HG02678 (cell line): ENCODE data around the gene CXCR6.
"Not testable (repeated sequence)": the region's sequence is repeated elsewhere in the genome, so short reads cannot be mapped to it uniquely, and the experiment has no call there.

ENCODE experiments used
- ATAC-seq: cut with Tn5 transposase; IDR thresholded peaks from one replicate; pipeline ENCODE4 v1.9.1; 2021; ENCODE audit warnings: mild to moderate bottlenecking, moderate library complexity; ENCODE audit not compliant: unreplicated experiment

Gene CXCR6

DNA sequence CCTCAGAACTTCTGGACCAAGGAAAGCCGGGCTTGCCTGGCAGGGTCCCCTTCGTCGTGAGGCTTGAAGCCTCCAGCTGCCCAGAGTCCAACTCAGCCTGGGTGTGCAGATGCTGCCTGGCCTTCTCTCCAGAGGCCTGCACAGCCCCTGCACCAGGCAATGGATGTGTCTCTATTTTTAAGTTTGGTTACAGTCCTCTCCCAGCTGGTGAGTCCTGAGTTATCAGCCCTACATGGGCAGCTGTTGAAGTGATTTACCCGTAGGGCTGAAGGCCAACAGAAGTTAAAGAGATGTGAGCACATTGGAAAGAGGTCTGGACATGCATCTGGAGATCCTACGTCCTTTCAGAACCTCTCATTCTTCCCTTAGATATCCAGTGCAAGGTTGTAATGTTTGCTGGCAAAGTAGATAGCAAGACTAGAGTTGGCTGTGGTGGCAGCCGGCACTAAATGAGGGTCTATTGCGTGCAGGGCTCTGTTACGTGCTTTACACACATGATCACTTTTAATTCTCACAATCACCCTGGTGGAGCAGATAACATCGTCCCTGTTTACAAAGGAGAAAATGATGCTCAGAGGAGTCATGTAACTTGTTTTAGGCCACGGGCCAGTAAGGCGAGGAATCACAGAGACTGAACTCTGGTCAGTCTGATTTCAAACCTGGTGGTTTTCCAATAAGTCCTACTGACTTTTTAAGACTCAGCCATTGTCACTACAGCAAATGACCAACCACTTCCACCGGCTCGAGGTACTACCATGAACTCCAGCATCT is 42.5 kb downstream of the CXCR6 start:
- ATAC-seq, result no peak

DNA sequence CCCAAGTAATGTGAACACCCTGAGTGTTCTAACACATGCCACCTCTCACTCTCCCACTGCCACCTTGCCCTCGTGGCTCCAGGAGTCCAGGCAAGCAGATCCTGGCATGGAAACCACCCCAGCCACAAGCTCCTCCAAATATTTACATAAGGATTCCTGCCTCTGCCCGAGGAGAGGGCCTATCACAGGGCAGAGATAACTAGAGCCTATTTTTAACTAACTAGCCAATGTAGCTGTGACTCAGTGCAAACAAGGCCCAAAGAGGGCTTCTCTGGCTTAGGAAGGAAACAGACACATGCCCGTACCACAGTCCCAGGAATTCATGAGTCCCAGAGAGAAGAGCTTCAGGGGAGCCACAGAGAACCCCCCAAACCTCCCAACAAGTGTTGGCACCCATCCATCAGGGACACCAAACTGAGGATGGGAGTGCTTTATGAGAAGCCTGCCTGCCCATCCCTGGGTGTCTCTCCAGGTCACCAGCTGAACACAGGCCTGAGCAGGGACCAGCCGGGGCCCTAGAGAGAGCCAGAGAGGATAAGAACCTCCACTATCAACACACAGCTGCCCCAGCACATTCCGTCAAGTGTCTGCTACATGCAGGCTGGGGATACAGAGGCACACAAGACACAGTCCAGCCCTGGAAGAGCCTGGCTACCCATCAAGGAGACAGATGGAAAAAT is 43.2 kb downstream of the CXCR6 start:
- ATAC-seq, result no peak

DNA sequence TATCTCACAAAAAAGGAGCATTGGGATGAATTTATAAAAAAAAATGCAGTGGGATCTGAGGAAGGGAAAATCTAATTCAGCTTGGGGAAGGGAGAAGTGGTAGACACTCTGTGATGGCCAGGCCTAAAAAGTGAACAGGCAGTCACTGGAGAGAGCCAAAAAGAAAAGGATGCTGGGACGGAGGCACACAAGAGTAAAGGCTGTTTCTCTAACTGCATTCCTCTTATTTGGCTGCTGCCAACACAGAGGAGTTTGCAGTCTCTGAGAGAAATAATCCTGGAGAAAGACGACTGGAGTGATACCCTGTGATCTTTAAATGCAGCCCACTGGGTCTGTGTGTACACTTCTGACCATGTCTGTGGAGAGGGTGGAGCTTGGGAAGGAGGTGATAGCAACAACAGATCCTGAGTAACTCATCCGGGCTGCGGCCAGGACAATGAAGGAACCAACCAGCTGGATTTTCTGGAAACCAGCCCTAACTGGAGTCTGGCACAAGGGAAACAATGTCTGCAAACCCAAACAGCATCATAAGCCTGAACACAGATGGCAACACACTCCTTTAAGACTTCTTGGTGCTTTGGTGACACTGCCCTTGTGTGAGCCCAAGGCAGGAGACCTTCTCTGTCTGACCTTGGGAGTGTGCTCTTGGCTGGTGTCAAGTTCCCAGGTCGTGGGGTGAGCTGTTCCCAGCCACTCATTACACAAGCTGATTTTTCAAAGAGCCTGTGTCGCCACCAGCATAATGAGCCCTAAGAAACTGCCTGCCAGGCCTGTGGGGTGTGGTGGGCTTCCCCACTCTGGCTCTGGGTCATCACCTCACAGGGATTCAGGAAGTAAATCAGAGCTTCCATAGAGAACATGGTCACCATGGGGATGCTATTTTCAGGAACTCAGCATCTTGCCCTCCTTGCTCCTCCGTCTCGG is 44.4 kb downstream of the CXCR6 start:
- no peak for ATAC-seq

DNA sequence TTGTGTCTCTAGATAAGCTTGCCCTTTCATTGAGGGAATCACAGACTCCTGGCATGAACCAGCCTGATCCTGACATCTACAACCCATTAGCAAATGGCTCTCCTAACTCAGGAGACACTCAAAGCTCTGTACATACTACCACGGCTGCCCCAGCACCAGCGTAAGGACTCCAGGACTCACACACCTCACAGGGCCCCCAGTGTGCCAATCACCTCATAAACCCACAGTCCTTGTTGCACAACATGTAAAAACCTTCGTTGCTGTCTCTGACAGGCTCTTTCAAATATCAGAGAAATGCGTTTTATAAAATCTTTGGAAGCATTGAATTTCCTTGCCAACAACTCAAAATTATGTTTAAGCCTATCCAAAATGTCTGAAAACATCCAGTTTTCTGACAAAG is 45.1 kb downstream of the CXCR6 start:
- ATAC-seq, result no peak

DNA sequence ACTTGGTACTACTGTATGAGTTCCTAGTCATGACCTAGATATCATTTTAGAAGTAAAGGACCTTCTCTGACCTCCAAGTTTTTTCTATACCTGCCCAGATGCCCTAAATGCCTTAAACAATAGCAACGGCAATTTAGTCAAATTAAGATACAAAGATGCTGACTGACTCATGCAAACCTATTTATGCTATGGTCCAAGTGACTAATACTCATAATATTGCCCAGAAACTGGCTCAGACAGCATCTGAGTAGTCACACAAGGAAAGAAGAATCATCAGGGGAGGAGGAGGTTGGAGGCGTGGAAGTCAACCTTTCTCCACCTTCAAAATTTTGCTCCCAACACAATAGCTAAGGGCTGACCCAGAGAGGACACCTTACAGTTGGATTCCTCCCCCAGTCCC is 45.5 kb downstream of the CXCR6 start:
- no peak for ATAC-seq

DNA sequence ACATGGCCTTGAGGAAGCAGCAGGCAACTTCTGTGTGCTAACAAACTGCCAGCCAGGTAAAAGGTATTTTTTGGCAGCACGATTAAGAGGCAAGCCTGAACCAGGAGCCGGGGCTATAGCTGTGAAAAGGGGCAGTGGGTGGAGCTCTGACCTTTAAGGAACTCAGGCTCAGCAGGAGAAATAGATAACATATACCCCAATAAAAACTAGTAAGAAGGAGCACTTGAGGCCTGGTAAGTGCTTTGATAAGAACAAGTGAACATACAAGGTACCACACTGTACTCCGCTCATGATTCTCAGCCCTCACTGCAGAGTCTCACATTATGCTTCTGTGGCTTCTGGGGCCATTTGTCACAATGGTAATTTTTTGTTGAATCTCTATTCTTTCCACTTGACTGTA is 46.9 kb downstream of the CXCR6 start:
- no peak for ATAC-seq

DNA sequence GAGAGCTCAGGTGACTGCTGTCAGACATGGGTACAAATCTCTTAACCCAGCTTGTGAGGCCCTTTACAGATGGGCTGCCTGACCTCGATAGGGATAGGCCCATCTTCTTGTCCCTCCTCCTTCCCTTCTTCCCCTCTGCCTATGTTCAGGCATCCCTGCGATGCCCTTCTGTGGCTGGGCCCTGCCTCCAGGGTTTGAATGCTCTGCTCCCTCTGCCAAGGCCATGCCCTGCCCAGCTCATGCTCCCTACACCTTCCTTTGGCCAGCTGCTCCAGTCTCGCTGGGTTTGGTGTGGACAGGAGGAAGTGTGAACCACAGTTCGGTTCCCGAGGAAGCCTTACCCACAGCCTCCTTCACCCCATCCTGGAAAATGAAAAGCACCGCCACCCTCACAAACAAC is 48.1 kb downstream of the CXCR6 start:
- ATAC-seq, result no peak

DNA sequence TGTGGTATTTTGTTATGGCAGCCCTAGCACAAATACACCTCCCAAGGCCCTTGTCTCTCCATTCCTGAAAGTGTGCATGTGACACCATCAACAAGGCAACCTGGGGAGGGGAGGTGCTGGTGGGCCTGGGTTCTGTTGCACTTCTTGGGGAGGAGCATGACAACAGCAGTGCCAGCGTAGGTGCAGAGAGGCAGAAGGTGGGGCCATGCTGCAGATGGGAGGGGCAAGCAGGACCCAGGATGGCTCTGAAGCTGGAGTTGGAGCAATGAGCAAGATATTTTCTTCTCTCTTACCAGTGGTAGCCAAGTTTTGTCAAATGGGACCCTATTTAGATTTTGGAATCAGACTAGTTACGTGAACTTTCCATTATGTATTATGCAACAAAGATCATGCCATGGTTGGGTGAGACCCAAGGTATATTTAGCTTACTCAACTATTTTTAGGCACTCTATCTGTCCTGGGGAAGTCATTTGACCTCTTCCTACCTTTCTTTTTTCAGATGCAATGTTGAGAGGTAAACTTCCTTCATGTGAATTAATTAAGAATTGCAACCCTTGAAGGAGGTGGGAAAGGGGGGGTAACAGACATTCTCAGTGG is 49.0 kb downstream of the CXCR6 start:
- ATAC-seq, result no peak

DNA sequence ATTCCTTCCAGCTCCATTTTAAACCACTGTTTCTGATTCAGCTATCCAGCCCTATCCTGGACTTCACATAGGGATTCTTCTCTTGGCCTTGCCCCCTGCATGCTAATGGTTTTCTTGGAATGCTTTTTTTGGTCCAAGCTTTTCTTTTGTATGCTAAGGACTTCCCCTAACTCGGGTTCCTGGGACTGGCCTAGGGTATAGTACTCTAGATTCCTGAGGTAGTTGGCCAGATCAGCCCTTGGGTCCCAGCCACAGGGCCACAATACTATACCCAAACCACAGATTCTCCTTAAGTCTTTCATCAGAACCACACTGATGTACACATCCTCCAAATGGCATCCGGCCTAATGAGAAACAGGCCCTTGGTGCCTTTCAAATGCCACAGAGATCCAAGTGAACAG is 49.6 kb downstream of the CXCR6 start:
- no peak for ATAC-seq

DNA sequence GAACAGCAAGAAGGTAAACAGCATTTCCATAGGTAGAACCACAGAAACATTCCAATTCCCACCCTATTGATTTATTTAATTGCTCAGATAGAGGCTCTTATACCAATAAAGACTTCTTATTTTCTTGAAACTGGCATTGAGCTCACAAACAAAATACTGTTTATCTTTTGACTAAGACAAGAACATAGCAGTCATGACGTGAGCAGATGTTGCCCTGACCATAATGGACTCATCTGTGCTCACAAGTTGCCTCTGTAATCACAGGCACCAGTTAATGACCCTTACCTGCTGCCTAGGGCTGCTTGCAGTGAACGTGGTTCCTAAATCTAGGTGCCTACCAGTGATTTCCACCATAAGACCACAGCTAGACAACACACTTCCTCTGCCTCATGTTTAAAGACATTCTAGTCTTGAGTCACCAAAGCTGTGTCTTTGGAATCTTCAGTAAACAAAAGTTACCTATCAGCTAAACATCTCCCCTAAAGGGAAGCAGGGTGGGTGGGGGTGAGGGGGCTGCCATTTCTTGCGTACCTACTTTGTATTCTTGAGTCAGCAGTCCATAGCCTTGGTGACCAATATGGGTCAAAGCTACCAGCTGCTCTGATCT is 50.3 kb downstream of the CXCR6 start:
- no peak for ATAC-seq

DNA sequence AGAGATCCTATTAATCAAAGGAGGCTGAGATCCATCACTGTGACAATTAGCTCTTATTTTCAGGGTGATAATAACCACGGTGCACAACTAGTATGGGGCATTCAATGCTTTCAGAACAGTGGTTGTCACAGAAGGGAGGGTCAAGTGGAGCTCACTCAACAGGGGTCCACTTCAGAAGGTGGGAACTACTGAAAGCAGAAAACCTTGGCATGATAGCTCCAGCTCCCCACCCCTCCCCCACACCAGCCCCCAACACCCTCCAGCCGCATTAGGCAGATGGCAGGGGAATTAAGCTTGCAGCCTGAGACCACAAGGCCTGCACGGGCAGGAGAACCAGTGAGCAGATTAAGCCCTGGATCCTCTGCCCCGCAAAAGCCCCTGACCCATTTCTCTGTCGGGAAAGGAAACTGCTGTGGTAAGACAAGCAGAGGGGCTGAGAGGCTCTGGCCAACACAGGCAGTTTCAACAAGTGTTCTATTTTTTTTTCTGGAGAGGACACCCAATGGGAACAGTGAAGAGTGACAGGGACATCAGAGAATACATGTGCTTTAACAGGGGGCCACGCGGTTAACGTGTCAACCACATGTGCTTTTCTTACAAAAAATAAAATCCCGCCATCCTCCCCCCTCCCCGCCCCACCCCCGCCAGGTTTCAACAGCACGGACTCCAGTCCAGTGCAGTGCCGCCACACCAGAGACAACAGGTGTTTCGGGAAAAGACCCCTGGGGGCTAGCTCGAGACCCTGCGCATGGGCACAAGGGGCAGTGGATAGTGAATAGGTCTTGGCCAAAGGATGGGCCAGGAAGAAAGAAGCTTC is 51.4 kb downstream of the CXCR6 start:
- peak; percentile 17 for ATAC-seq

DNA sequence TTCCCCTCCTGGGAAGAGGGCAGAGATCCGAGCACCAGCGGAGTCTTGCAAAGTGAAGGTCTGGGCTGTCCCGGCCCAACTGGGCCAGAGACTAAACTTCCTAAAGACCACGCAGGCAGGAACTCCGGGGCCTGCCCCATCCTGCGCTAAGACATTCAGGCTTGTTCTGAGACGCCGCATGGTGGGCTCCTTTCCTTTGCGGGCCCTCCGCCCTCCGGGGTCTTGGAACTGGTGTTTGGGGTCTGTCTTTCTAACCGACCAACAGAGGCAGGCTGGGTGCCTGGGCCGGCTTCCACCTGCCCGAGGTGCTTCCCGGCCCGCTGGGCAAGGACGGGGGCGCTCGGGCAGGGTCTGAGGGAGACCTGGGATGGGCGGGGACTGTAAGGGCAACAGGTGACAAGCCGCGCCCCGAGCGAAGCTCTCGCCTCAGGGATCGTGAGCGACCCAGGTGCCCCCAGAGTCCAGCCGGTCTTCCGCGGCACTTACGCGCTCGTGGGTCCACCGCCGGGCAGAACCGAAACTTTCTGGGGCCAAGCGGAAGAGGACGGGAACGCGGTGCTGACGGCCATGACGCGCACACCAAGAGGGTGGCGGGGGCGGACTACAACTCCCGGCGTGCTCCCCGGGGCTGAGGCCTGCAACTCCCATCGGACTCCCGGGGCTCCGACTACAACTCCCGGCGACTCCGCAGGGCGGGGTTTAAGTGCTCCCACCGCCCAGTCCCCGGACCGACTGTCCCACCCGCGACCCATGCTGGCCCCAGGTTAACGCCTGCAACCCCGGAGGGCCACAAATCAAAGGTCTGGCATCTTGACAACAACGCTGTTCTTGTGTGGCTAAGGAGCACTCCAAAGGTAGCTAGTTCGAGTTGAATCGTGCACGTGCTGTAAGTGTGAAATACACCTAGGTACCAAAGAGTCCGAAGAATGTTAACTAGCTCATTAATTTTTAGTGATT is 52.2 kb downstream of the CXCR6 start, which contains the start of gene FYCO1:
FYCO1 (minus strand) TSS at position 589 of the 957 bp plus-strand sequence. CDS start 10,914 bp downstream, outside the sequence.
- ATAC-seq, result peak; percentile 90

DNA sequence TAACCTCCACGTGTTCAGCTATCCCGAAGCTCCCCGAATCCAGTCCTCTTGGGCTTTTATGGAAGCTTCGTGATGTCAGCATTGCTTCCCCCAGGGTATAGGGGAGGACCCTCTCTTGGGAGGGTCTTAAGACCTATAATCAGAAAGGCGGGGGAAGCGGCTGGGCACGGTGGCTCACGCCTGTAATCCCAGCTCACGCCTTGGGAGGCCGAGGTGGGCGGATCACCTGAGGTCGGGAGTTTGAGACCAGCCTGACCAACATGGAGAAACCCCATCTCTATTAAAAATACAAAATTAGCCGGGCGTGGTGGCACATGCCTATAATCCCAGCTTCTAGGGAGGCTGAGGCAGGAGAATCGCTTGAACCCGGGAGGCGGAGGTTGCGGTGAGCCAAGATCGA is 54.2 kb downstream of the CXCR6 start:
- not testable (repeated sequence) for ATAC-seq

DNA sequence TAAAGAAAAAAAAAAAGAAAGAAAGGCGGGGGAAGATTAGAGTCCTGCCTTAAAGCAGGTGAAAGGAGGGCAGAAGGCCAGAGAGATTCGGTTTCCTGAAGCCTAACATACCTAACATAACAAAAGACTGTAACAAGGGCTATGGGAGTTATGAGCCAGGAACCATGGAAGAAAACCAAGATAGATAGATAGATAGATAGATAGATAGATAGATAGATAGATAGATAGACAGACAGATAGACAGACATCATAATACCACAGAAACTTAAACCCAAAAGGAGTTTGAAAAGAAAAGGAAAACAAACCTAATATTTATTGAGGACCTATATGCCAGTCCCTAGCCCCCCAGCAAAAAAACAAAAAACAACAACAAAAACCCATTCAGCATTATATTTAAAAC is 54.7 kb downstream of the CXCR6 start:
- no peak for ATAC-seq
